Mesenteric fat pad (tissue), 1 donor: Measurements from ENCODE around the gene AP5Z1. TPM values are rescaled to one million over a fixed set of nuclear protein-coding genes. Genes with fewer than 3 reads are reported as not detected.
"Not testable (repeated sequence)": the region's sequence is repeated elsewhere in the genome, so short reads cannot be mapped to it uniquely, and the experiment has no call there.

ENCODE experiments used
- DNase-seq: peaks from one replicate; pipeline ENCODE4 v3.0.0-alpha.2; 2020; ENCODE audit warnings: low spot score
- total RNA-seq: library from RNA; stranded (reverse); fragmentation: NEBNext Ultra II Directional; extraction: Animal tissue kit (Norgen Biotek cat#: 25700); gene quantifications from one replicate; pipeline ENCODE4 v1.2.1, GENCODE V29; 2021
- donor health status: DM: yes; HTN: yes; CAD: no.

The AP5Z1 gene
- total RNA-seq, 1 donor from 2014 or later = 37.6 TPM

DNA sequence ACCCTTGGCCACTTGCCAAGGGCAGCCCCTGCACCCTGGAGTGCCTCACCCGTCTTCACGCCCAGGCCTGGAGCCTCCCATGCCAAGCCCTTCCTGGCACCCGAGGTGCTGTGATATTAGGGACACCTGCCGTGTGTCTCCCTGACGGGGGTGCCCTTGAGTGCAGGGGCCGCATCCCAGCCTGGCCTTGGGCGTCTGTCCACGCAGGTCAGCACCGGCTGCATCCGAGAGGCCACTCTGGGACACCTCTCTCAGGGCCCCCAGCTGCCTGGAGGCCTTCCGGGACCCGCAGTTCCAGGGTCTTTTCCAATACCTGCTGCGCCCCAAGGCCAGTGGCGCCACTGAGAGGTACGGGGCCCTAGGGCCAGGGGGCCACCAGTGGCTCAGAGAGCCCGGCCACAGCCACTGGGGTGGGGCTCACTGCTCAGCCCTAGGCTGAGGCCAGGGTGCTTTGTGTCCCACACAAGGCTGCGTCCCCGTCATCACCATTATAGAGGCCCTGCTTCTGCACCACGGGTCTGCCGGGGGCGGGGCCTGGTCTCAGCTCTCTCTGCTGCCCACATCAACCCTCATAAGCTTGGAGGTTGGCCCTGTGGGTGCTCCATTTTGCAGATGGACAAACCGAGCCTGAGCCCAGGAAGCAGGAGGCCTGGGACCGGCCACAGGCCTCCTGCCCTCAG is 12.7 kb downstream of the AP5Z1 start:
- no peak for DNase-seq

DNA sequence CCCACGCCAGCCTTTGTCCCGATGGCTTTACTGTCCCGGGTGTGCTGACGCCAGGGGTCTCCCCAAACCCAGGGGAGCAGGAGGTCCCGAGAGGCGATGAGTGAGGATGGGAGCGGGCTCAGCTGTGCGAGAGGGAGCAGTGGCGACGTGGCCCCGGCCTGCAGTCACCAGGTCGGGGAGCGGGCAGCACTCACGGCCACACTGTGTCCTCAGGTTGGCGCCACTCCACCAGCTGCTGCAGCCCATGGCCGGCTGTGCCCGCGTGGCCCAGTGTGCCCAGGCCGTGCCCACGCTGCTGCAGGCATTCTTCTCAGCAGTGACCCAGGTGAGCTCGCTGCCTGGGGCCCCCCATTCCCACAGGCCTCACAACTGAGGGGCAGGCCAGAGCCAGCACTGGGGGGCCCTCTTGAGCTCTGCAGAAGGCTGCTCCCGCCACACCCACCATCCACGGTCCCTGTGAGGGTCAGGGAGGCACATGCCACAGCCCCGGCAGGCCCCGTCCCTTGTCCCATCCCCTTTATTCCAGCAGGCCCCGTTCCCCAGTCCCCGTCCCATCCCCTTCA is 13.3 kb downstream of the AP5Z1 start:
- DNase-seq = no peak

DNA sequence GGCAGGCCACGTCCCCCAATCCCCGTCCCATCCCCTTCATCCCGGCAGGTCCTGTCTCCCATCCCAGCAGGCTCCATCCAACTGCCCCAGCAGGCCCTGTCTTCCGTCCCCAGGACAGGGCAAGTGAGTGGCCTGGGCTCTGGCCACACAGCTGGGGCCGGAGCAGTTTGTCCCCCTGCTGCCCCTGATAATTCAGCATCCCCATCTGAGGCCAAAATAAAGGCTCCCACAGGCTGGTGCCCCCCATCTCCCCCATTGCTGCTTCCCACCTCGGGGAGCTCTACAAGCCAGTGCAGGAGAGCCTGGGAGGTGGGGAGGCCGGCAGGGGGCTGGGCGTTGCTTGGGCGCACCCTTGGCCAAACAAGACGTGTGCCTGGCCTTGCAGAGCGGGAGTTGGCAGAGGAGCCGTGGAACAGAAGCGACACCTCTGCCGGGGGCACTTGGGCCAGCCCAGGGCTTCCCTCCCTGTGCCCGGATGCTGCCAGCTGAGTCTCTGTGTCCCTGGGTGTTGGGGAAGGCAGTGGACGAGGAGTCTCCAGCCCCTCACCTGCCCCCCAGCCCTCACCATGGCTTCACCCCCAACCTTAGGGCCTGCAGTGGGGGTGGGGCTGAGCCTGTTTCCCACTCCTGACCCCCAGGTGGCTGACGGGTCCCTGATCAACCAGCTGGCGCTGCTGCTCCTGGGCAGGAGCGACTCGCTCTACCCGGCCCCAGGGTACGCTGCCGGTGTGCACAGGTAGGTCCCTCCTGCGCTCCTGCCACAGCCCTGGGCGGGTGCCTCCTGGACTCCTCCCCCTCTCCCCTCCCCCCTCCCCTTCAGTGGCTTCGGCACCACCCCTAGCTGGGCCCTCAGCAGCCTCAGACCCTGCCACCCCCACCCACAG is 14.0 kb downstream of the AP5Z1 start:
- no peak for DNase-seq

DNA sequence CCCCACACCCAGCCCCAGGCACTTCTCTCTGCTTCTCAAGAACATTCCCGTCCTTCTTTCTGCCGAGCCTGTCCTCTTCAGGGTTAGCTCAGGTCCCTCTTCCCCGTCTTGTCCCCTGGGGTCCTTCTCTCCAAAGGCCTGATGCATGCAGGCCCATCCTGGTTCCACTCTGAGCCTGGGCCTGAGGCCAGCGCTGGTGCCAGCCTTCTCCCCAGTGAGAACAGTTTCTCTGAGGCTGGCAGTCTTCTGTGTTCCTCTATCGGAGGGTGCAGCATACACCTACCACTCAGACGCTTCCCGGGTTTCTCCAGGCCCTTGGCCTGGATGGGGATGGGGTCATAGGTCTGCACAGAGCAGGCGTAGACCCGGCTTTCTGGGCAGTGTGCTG is 14.6 kb downstream of the AP5Z1 start:
- no peak for DNase-seq

DNA sequence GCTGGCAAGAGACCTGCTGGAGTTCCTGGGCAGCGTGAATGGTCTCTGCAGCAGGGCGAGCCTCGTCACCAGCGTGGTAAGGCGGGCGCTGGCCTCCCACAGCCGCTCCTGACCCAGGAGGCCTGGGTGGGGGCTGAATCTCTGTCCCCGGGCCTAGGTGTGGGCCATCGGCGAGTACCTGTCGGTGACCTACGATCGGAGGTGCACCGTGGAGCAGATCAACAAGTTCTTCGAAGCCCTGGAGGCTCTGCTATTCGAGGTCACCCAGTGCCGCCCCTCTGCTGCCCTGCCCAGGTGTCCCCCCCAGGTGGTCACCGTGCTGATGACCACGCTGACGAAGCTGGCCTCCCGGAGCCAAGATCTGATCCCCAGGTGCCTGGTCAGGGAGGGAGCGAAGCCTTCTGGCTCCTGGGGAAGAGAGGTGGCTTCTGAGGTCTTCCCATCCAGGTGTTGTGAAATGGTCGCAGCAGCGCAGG is 15.1 kb downstream of the AP5Z1 start:
- DNase-seq = no peak

DNA sequence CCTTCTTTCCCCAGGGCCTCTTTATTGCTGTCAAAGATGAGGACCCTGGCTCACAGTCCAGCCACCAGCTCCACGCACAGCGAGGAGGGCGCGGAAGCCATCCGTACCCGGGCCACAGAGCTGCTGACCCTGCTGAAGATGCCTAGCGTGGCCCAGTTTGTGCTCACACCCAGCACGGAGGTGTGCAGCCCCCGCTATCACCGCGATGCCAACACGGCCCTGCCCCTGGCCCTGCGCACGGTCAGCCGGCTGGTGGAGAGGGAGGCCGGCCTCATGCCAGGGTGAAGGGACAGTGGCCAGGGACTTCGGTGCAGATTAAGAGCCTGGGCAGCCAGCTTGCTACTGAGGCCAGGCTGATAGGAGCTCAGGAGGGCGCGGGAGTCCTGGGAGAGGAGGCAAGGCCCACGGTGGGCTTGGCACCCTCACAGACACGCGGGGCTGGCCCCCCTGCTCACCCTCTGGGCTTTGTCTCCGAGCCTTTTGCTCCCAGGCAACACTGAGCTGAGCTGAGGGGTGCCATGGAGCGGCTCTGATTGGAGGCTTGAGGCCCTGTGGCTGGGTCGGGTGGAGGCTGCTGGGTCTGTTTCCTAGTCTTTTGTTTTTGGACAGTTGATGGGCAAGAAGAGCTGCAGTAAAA is 15.8 kb downstream of the AP5Z1 start:
- DNase-seq = no peak

DNA sequence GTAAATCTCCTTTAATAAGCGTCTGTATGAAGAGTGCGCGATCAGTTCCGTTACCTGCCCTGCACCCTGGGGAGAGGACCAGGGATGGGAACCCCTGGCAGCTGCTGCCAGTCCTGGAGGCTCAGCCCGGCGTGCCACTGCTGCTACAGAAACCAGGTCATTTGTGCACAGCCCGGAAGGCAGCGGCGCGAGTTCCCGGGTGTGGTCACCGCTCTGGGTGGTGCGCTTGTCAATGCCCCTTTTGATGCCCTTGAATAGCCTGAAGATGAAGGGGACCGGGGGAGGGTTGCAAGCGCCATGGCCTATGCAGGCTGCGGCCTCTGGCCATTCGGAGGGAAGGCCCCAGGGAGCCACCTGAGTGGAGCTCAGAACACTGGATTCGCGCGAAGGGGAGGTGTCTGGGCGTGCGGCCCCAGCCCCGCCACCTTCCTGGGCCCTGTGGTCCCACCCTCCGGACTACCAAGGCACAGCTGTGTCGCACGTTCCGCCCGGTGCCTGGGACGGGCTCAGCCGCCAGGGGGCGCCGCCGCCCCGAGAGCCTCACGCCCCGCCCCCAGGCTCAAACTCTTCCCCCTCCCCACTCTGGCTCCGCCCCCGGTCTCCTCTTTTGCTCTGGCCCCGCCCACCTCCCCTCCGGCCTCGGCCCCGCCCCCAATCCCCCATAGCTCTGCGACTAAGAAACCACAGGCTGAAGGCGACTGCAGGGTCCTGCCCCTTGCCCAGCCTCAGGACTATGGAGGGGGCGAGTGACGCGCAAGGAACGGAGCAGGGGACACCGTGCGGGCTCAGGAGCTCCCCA is 16.5 kb downstream of the AP5Z1 start:
- DNase-seq = no peak

DNA sequence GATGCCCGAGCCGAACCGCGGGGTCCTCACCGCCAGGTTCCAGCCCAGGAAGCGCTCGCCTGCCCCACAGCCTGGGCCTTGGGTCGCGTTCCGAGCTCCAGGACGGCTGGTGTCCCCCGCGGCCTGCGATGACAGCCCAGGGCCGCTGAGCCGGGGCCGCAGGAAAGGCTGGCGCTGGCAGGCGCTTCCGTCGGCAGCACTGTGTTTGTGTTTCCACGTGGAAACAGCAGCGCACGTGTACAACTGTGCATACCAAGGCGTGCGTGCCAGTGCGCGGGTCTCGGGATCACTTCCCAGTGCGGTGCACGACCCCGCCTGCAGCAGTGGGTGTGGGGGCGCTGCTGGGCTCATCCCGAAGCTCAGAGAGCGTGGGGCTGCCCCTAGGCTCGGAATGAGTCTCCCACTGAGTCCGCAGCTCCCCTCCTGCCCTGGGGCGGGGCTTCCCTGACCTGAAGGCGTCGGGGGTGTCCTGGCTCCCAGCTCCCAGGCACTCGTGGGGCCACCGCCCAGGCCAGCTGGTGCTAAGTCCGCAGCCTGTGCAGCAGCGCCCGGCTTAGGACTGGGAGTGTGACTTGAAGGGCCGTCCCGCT is 17.2 kb downstream of the AP5Z1 start:
- no peak for DNase-seq

DNA sequence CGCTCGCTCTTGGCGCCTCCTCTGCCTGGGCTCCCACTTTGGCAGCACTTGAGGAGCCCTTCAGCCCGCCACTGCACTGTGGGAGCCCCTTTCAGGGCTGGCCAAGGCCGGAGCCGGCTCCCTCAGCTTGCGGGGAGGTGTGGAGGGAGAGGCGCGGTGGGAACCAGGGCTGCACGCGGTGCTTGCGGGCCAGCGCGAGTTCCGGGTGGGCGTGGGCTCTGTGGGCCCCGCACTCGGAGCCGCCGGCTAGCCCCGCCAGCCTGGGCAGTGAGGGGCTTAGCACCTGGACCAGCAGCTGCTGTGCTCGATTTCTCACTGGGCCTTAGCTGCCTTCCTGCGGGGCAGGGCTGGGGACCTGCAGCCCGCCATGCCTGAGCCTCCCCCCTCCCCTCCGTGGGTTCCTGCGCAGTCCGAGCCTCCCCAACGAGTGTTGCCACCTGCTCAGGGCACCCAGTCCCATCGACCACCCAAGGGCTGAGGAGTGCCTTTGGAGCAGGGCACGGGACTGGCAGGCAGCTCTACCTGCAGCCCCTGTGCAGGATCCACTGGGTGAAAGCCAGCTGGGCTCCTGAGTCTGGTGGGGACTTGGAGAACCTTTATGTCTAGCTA is 18.1 kb downstream of the AP5Z1 start:
- DNase-seq = not testable (repeated sequence)

DNA sequence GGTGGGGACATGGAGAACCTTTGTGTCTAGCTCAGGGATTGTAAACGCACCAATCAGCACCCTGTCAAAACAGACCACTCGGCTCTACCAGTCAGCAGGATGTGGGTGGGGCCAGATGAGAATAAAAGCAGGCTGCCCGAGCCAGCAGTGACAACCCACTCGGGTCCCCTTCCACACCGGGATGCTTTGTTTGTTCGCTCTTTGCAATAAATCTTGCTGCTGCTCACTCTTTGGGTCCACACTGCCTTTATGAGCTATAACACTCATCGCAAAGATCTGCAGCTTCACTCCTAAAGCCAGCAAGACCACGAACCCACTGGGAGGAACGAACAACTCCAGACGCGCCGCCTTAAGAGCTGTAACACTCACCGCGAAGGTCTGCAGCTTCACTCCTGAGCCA is 18.7 kb downstream of the AP5Z1 start:
- DNase-seq = not testable (repeated sequence)

DNA sequence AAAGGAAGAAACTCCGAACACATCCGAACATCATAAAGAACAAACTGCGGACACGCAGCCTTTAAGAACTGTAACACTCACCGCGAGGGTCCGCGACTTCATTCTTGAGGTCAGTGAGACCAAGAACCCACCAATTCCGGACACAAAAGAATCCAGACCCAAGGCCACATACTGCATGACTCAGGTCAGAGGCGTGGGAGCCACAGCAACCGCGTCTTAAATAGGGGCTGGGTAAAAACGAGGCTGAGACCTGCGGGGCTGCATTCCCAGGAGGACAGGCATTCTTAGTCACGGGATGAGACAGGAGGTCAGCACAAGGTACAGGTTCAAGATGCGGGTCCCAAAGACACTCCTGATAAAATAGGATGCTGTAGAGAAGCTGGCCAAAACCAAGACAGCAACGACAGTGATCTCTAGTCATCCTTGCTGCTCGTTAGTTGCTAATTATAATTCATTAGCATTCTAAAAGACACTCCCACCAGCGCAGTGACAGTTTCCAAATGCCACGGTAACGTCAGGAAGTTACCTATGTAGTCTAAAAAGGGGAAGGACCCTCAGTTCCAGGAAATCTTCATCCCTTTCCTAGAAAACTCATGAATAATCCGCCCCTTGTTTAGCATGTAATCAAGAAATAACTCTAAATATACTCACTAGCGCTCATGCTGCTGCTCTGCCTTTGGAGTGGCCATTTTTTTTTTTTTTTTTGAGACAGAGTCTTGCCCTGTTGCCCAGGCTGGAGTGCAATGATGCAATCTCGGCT is 19.3 kb downstream of the AP5Z1 start:
- no peak for DNase-seq

DNA sequence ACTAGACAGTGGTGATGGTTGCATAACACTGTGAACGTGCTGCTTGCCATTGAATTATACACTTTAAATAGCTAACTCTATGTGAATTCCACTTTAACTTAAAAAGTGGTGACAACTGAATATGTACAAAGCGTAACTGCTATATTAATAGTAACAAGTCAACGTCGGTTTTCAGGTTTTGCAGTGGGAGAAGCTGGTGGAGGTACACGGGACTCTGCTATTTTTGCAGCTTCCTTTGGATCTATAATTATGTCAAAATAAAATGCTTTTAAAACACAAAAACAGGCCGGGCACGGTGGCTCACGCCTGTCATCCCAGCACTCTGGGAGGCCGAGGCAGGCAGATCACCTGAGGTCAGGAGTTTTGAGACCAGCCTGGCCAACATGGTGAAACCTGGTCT is 21.0 kb downstream of the AP5Z1 start:
- DNase-seq = no peak

DNA sequence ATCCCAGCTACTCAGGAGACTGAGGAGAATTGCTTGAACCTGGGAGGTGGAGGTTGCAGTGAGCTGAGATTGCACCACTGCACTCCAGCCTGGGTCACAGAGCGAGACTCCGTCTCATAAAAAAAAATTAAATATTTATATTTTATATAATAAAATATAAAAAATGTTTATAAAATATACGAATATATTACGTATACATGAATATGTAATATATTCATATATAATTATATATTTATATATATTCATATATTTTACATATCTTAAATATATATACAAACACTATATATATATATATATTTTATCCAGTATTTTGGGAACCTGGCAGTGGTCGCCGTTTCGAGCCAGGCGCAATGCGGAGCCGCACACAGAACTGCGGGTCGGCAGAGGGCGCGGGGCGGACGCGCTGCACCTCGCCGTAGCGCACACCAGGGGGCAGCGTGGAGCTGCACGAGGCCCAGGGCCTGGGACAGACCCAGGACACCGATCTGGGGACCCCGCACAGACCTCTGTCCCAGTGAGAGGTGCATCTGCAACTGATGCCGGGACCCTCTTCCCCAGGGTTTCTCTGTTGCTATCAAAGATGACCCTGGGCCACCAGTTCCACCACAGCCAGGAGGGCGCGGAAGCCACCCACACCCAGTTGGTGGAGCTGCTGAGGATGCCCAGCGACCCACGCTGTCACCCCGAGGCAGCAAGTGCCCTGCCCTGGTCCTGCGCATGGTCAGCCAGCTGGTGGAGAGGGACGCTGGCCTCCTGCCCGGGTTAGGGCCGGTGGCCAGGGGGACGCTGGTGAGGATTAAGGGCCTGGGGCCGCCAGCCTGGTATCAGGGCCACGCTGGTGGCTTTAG is 22.7 kb downstream of the AP5Z1 start:
- no peak for DNase-seq

DNA sequence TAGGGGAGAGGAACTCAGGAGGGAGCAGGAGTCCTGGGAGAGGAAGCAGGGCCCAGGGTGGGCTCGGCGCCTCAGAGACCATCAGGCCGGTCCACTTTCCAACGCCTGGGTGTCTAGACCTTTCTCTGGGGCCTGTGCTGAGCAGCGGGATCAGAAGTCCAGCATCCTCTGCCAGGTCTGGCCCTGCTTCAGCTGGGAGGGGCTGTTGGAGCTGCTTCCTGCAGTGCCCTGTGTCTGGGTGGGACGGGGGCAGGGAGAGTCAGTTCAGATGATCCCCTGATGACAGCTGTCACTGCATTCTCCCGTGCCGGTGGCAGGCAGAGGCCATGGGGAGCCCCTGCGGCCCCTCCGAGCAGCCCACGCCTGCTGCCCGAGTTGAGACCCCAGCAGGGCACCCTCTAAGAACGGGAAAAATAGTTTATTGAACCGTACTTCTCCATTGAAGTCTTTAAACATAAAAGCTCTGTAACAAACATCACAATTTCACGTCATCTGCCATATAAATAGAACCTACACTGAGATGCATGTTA is 23.3 kb downstream of the AP5Z1 start:
- no peak for DNase-seq

DNA sequence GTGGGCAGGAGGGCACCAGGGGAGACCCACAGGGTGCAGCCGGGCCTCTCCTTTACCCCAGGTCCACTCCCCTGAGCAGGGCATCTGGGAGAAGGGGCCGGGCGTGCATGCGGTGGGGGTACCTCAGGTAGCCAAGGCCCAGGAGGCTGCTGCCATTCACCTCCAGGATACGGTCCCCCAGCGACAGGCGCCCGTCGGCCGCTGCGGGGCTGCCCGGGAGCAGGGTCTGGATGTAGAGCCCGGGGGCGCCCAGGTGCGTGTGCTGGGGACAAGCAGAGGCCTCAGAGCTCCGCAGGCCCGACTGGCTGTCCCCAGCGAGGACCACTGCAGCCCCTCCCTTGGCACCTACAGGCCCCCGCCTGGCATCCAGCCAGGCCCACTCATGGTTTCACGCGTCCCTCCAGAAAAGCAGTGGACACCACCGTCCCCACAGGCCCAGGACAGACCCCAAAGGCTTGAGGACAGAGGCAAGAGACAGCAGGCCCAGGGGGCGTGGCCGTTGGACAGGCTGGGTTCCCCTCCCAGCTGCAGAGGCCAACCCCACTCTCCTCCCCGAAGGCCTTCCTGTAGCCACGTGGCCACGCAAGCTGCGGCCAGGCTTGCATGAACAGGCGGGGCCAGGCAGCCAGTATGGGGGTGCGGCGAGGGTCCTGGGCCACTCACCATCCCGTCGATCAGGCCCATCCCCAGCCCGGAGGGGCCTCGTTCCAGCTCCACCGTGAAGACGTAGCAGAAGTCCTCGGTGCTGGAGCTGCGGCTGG is 24.3 kb downstream of the AP5Z1 start:
- no peak for DNase-seq

DNA sequence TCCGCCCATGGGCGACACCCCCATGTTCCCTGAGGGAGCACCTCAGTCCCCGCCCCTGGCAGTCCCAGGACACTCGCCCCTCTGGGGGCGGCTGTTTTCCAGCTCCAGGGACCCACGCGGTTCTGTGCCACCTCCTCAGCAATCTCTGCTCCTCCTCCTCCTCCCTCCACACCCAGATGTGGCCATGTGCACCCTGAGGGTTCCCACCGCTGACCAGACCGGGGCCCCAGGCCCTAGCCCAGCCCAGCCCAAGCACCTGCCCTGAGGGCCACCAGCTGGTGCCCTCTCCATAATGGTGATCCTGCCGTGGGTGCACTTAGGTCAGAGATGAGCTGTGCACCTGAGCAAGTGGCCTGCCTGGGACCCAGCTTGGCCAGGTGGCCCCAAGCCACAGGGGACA is 25.1 kb downstream of the AP5Z1 start:
- DNase-seq = no peak
